Ishikawa (cell line): ENCODE results near the gene RBKS.

Source experiments
- CEBPB ChIP-seq: IDR thresholded peaks from 2 replicates; pipeline ENCODE4 v1.6.1; 2012
- EP300 ChIP-seq: IDR thresholded peaks from 2 replicates; pipeline ENCODE4 v1.6.1; 2012; ENCODE audit warnings: borderline replicate concordance
- FOXM1 ChIP-seq: IDR thresholded peaks from 2 replicates; pipeline ENCODE4 v1.6.1; 2012; ENCODE audit warnings: low read depth, borderline replicate concordance
- RAD21 ChIP-seq: IDR thresholded peaks from 2 replicates; pipeline ENCODE4 v1.6.1; 2012; ENCODE audit warnings: low read depth
- REST ChIP-seq: IDR thresholded peaks from 2 replicates; pipeline ENCODE4 v1.6.1; 2012; ENCODE audit warnings: low read depth, mild to moderate bottlenecking
- TAF1 ChIP-seq: IDR thresholded peaks from 2 replicates; pipeline ENCODE4 v1.6.1; 2012; ENCODE audit warnings: low read depth, mild to moderate bottlenecking
- TEAD4 ChIP-seq: IDR thresholded peaks from 2 replicates; pipeline ENCODE4 v1.6.1; 2012

GRCh38 chr2:27811768-27812167 is 78.4 kb downstream of the RBKS start:
- TF ChIP-seq EP300: no peak
- TF ChIP-seq FOXM1: no peak
- TF ChIP-seq REST: no peak
- no peak for TF ChIP-seq RAD21
- peak; percentile 30; the same call in 1 of the 2 replicates for TF ChIP-seq CEBPB
- no peak for TF ChIP-seq TEAD4
- no peak for TF ChIP-seq TAF1
